CD14-positive monocyte (primary cell): Measurements from ENCODE around the gene UBE3C. TPM values are rescaled to one million over a fixed set of nuclear protein-coding genes. Genes with fewer than 3 reads are reported as not detected.

Experiments used
- DNase-seq, 3 donors: peaks; one replicate each; pipeline ENCODE4 v3.0.0-alpha.2; 2011 to 2022
- H2AFZ ChIP-seq: 2 replicates; pipeline ENCODE4 v1.6.0; 2012; ENCODE audit warnings: mild to moderate bottlenecking, low read depth, low read length, inconsistent platforms; ENCODE audit not compliant: insufficient read depth, poor library complexity, severe bottlenecking
- H3K27ac ChIP-seq, 2 donors: 1 replicate in 1 of 2; 2 replicates in 1 of 2; pipeline ENCODE4 v1.5.1; 2012 to 2013; ENCODE audit warnings: low read length in 2 of 2, control low read depth in 1 of 2, inconsistent platforms in 1 of 2, low read depth in 1 of 2, mild to moderate bottlenecking in 1 of 2
- H3K27me3 ChIP-seq, 2 donors: one replicate each; pipeline versions ENCODE4 v1.6.0 to v1.6.1; 2011 to 2013; ENCODE audit warnings: low read length in 2 of 2; ENCODE audit not compliant: control insufficient read depth in 2 of 2, insufficient read depth in 2 of 2
- H3K36me3 ChIP-seq, 2 donors: replicated peaks in 1 of 2; 1 replicate in 1 of 2; 2 replicates in 1 of 2; pipeline versions ENCODE4 v1.5.1 to v1.6.1; 2012 to 2013; ENCODE audit warnings: low read length in 2 of 2, control low read depth in 1 of 2, inconsistent platforms in 1 of 2, mild to moderate bottlenecking in 1 of 2; ENCODE audit not compliant: insufficient read depth in 2 of 2, control insufficient read depth in 1 of 2
- H3K4me1 ChIP-seq, 2 donors: 1 replicate in 1 of 2; 2 replicates in 1 of 2; pipeline versions ENCODE4 v1.5.1 to v1.6.1; 2012 to 2013; ENCODE audit warnings: low read length in 2 of 2, control low read depth in 1 of 2, inconsistent platforms in 1 of 2, mild to moderate bottlenecking in 1 of 2, moderate library complexity in 1 of 2; ENCODE audit not compliant: insufficient read depth in 2 of 2, control insufficient read depth in 1 of 2
- H3K4me2 ChIP-seq: replicated peaks from 2 replicates; pipeline ENCODE3; 2012; ENCODE audit warnings: low read length, moderate library complexity, mild to moderate bottlenecking; ENCODE audit not compliant: poor library complexity, severe bottlenecking; ENCODE audit errors: extremely low read depth
- H3K4me3 ChIP-seq, 3 experiments: fragments of 200-600 bp in 1 of 3; sonication (generic) in 1 of 3; replicated peaks in 1 of 3; 1 replicate in 2 of 3; 2 replicates in 1 of 3; pipeline ENCODE4 v1.5.1; 2011 to 2013; ENCODE audit warnings: low read length in 3 of 3, mild to moderate bottlenecking in 3 of 3, control low read depth in 2 of 3, low read depth in 2 of 3, inconsistent platforms in 1 of 3, moderate library complexity in 1 of 3
- H3K79me2 ChIP-seq: 2 replicates; pipeline ENCODE4 v1.6.0; 2012; ENCODE audit warnings: mild to moderate bottlenecking, control low read depth, inconsistent platforms, low read length, moderate library complexity; ENCODE audit not compliant: insufficient read depth
- H3K9ac ChIP-seq: 2 replicates; pipeline ENCODE4 v1.6.0; 2017; ENCODE audit warnings: low read length, mild to moderate bottlenecking; ENCODE audit not compliant: insufficient read depth, poor library complexity, severe bottlenecking
- H3K9me3 ChIP-seq, 2 donors: replicated peaks in 1 of 2; 1 replicate in 1 of 2; 2 replicates in 1 of 2; pipeline versions ENCODE4 v1.5.1 to v1.6.1; 2012 to 2013; ENCODE audit warnings: low read length in 2 of 2, control low read depth in 1 of 2; ENCODE audit not compliant: control insufficient read depth in 1 of 2, insufficient read depth in 1 of 2
- H4K20me1 ChIP-seq: 2 replicates; pipeline ENCODE4 v1.6.0; 2012; ENCODE audit warnings: mild to moderate bottlenecking, low read length, control low read depth, moderate library complexity; ENCODE audit not compliant: insufficient read depth
- H3K27ac Mint-ChIP-seq, 7 donors: one replicate each; pipeline ENCODE4 v1.8.0; 2020; ENCODE audit warnings: mild to moderate bottlenecking in 7 of 7, mixed read lengths in 7 of 7, moderate library complexity in 6 of 7, inconsistent platforms in 2 of 7
- H3K27me3 Mint-ChIP-seq, 3 donors: one replicate each; pipeline ENCODE4 v1.8.0; 2021 to 2022; ENCODE audit warnings: low read depth in 3 of 3, mild to moderate bottlenecking in 3 of 3, mixed read lengths in 3 of 3, moderate library complexity in 3 of 3, inconsistent platforms in 1 of 3
- H3K36me3 Mint-ChIP-seq, 2 donors: one replicate each; pipeline ENCODE4 v1.8.0; 2020; ENCODE audit warnings: mixed read lengths in 2 of 2, inconsistent platforms in 1 of 2, mild to moderate bottlenecking in 1 of 2
- H3K4me1 Mint-ChIP-seq: one replicate; pipeline ENCODE4 v1.8.0; 2020; ENCODE audit warnings: mild to moderate bottlenecking, mixed read lengths
- H3K4me3 Mint-ChIP-seq, 2 donors: one replicate each; pipeline ENCODE4 v1.8.0; 2020; ENCODE audit warnings: mild to moderate bottlenecking in 2 of 2, mixed read lengths in 2 of 2, moderate library complexity in 1 of 2
- H3K9me3 Mint-ChIP-seq, 7 donors: one replicate each; pipeline ENCODE4 v1.8.0; 2020 to 2022; ENCODE audit warnings: mixed read lengths in 7 of 7, mild to moderate bottlenecking in 6 of 7, moderate library complexity in 6 of 7, inconsistent platforms in 2 of 7
- WGBS: methylation state at CpG from one replicate; pipeline ENCODE4 v1.1.5; 2013; ENCODE audit warnings: missing lambda C conversion rate; ENCODE audit not compliant: insufficient coverage; 5-methylcytosine and 5-hydroxymethylcytosine counted together
- intact Hi-C, 2 donors: fragments of 100-400 bp; cut with micrococcal nuclease; formaldehyde crosslinking; loops; one replicate each; pipeline versions ENCODE4 v1.15.0 to v1.15.1; 2023
- polyA plus RNA-seq, 3 donors: library from polyadenylated mRNA; depleted of rRNA in 1 of 3; unstranded in 2 of 3; stranded (reverse) in 1 of 3; fragments of 300-500 nt in 2 of 3; fragments of >200 nt in 1 of 3; fragmentation: Illumina TruSeq in 2 of 3; gene quantifications; 1 replicate in 2 of 3; 2 replicates in 1 of 3; pipeline ENCODE4 v1.2.3, GENCODE V29; 2012 to 2021
- TF ChIP-seq, protein P1 (sequence below): fragments of 200-600 bp; IDR thresholded peaks from one replicate; pipeline ENCODE4 v1.8.0; 2022; ENCODE audit warnings: antibody characterized with exemption, mild to moderate bottlenecking

The UBE3C gene
- polyA plus RNA-seq, 3 donors = 19.5 to 34.5 (median 24.3) TPM

DNA sequence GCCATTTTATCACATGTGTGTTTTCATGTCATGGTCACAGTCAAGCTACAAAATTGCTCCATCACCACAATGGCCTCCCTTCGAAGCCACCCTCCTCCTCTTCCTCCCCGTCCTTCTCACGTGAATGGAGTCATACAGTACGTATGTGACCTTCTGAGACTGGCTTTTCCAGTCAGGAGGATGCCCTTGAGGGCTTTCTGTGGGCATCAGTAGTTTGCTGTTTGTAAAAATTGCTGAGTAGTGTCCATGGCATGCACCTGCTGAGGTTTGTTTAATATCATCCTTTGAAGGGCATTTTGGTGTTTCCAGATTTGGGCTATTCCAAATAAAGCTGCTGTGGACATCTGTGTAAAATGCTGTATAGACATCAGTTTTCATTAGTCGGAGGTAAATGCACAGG, 5.9 kb upstream of the UBE3C start:
- TF ChIP-seq, protein P1, sequence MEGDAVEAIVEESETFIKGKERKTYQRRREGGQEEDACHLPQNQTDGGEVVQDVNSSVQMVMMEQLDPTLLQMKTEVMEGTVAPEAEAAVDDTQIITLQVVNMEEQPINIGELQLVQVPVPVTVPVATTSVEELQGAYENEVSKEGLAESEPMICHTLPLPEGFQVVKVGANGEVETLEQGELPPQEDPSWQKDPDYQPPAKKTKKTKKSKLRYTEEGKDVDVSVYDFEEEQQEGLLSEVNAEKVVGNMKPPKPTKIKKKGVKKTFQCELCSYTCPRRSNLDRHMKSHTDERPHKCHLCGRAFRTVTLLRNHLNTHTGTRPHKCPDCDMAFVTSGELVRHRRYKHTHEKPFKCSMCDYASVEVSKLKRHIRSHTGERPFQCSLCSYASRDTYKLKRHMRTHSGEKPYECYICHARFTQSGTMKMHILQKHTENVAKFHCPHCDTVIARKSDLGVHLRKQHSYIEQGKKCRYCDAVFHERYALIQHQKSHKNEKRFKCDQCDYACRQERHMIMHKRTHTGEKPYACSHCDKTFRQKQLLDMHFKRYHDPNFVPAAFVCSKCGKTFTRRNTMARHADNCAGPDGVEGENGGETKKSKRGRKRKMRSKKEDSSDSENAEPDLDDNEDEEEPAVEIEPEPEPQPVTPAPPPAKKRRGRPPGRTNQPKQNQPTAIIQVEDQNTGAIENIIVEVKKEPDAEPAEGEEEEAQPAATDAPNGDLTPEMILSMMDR = no peak
- peaks cover 0 to 2% of the 10 kb centered on the region in 2 donors for H3K27me3 ChIP-seq
- H4K20me1 ChIP-seq = no peaks in the 10 kb centered on the region
- no peak overlapping the region for H3K4me2 ChIP-seq
- intact Hi-C loops = loop anchor here (5.0 to 10.0 kb wide), 2 partner anchors 722 to 1830 kb away; no protein-coding TSS in a partner anchor
- 80% methylated on average over 3 of the region's 5 CpGs for WGBS
- no peak overlapping the region for H3K4me3 ChIP-seq
- no peak overlapping the region for H3K27ac Mint-ChIP-seq
- peaks cover 3% of the 10 kb centered on the region for H3K79me2 ChIP-seq
- peaks cover 12% of the 10 kb centered on the region for H3K4me1 Mint-ChIP-seq
- no peak for DNase-seq
- no peaks in the 10 kb centered on the region for H3K36me3 ChIP-seq
- peaks cover 17 to 18% of the 10 kb centered on the region in 2 donors for H3K4me1 ChIP-seq
- H3K9me3 ChIP-seq = no peaks in the 10 kb centered on the region
- no peak overlapping the region for H3K27ac ChIP-seq
- H3K4me3 Mint-ChIP-seq = no peak overlapping the region
- no peak overlapping the region for H2AFZ ChIP-seq
- peaks cover 0 to 2% (median 0%) of the 10 kb centered on the region in 7 donors for H3K9me3 Mint-ChIP-seq
- no peak overlapping the region for H3K9ac ChIP-seq
- no peaks in the 10 kb centered on the region for H3K36me3 Mint-ChIP-seq
- peaks cover 1 to 20% (median 17%) of the 10 kb centered on the region in 3 donors for H3K27me3 Mint-ChIP-seq

DNA sequence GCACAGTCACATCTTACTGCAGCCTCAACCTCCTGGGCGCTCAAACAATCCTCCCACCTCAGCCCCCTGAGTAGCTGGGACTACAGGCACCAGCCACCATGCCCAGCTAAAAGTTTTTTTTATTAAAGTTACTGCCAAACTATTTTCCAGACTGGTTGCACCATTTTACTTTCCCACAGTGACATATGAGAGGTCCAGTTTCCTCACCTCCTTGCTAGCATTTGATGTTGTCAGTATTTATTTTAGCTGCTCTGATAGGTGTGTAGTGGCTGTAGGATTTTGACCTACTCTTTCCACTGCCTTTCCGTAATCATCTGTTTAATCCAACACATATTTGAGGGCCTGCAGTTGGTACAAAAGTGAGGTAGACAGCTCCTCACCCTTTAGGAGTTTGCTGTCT, 5.4 kb upstream of the UBE3C start:
- peak overlapping the region in 1 of 7 donors; percentile 40 for H3K27ac Mint-ChIP-seq
- 87% methylated on average over 1 of the region's 2 CpGs for WGBS
- no peak for DNase-seq
- H3K4me1 Mint-ChIP-seq = peaks cover 13% of the 10 kb centered on the region
- peaks cover 1 to 20% (median 17%) of the 10 kb centered on the region in 3 donors for H3K27me3 Mint-ChIP-seq
- H3K27me3 ChIP-seq = peaks cover 0 to 2% of the 10 kb centered on the region in 2 donors
- H3K4me1 ChIP-seq = peaks cover 21 to 23% of the 10 kb centered on the region in 2 donors
- intact Hi-C loops = loop anchor here (5.0 to 10.0 kb wide), 2 partner anchors 721 to 1831 kb away; no protein-coding TSS in a partner anchor
- TF ChIP-seq, protein P1 = no peak
- H3K27ac ChIP-seq = no peak overlapping the region
- H3K9ac ChIP-seq = no peak overlapping the region
- no peaks in the 10 kb centered on the region for H3K9me3 ChIP-seq
- H2AFZ ChIP-seq = peak overlapping the region; percentile 35
- no peaks in the 10 kb centered on the region for H4K20me1 ChIP-seq
- no peak overlapping the region for H3K4me3 ChIP-seq
- H3K36me3 ChIP-seq = no peaks in the 10 kb centered on the region
- peaks cover 0 to 2% (median 0%) of the 10 kb centered on the region in 7 donors for H3K9me3 Mint-ChIP-seq
- no peak overlapping the region for H3K4me3 Mint-ChIP-seq
- no peaks in the 10 kb centered on the region for H3K36me3 Mint-ChIP-seq
- H3K79me2 ChIP-seq = peaks cover 7% of the 10 kb centered on the region
- H3K4me2 ChIP-seq = no peak overlapping the region
